NCI-H146 treated with DMSO at 0.1 percent for 48 hours (cell line): ENCODE data around the gene PLA2G3.

Experiments
- DNase-seq: peaks from one replicate; lab custom pipeline; 2025; ENCODE audit not compliant: unreplicated experiment; lab: John Stamatoyannopoulos, UW

The PLA2G3 gene

GRCh38 chr22:31148488-31148887 is 8.2 kb upstream of the PLA2G3 start:
- DNase-seq, result no peak

DNA sequence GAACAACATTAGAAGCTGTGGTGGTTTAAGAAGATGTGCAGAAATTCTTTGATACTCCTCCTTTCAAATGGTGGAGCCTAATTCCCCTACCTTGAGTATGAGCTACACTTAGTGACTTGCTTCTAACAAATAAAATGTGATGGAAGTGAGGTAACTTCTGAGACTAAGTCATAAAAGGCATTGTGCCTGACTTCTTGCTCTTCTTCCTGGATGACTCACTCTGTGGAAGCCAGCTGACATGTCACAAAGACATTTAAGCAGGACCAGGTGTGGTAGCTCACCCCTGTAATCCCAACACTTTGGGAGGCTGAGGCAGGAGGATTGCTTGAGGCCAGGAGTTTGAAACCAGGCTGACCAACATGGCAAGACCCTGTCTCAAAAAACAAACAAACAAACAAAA is 3.9 kb upstream of the PLA2G3 start:
- no peak for DNase-seq

DNA sequence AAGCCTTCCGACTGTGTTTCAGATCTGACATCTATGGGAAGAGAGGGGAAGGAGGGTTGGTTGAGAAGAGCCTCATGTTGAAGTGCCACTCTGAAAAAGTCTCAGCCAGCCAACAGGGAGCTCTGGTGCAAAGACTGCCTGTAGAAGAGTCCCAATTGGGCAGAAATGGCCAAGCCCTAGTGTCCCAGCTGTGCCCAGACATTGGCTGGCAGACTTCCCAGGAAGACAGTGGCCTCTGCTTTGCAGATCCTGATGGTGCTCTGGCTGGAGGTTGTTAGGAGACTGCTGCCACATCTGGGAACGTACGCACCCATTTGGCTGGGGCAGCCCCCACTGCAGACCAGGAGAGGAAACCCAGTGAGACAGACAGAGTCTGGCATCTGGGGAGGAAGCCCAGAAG is 3.2 kb upstream of the PLA2G3 start:
- DNase-seq, result no peak

DNA sequence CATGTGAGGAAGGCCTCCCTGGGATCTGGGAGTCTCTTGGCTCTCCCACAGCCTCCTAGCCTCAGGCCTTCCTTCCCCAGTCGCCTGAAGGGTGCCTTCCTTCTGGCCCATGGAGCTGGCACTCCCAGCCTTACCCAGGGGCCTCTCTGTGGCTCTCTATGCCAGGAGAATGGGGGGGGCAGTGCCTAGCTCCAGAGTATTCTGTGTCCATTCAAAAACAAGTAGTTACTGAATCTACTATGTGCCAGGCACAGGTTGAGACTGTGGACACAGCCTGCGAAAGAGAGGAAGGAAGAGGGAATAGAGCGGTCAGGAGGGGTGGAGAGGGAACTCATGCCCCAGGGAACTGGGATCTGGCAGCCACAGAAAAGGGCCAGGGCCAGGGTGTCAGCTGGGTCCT is 2.7 kb upstream of the PLA2G3 start:
- no peak for DNase-seq

DNA sequence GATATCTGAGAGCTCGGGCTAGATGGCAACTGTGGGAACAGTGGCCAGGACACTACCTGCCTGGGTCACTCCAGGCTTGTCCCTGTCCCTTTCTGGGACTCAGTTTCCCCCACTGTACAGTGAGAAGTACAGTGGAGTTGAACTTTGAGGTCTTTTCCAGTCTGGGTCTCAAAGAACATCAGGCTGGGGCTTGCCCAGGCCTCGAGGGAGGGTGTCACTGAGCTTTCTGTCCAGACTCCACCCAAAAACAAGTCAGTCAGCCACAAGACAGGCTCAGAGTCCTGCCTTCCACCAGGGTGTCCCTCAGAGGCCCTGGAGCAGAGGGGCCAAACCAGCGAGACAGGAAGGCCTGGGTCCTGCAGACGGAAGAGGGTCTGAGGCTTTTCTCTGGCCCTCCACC is 2.0 kb upstream of the PLA2G3 start:
- no peak for DNase-seq

- no peak for DNase-seq
Measured at GRCh38 chr22:31141551-31141950, 1.2 kb upstream of the PLA2G3 start.

- no peak for DNase-seq
Measured at GRCh38 chr22:31140746-31141145, 438 bp upstream of the PLA2G3 start.

- DNase-seq, result no peak
Measured at GRCh38 chr22:31139066-31139465, 1.2 kb downstream of the PLA2G3 start.

- no peak for DNase-seq
Measured at GRCh38 chr22:31138126-31138525, 2.2 kb downstream of the PLA2G3 start.

DNA sequence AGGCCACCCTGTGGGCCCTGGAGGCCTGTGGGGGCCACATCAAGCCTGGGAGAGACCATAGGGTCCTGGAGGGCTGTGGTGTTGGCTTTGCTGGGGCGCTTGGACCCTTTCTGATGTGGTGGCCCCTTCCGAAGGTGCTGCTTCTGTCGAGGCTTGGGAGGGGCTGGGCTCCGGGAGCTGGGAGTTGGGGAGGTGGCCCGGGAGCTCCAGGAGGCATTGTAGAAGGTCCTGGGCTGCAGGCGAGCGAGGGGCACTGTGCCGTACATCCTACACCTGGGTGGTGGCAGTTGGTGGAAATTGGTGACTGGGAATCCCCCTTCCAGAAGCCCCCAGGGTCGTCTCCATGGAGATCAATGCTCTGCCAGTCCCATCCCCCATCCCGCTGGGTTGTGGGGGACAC is 2.6 kb downstream of the PLA2G3 start:
- no peak for DNase-seq

DNA sequence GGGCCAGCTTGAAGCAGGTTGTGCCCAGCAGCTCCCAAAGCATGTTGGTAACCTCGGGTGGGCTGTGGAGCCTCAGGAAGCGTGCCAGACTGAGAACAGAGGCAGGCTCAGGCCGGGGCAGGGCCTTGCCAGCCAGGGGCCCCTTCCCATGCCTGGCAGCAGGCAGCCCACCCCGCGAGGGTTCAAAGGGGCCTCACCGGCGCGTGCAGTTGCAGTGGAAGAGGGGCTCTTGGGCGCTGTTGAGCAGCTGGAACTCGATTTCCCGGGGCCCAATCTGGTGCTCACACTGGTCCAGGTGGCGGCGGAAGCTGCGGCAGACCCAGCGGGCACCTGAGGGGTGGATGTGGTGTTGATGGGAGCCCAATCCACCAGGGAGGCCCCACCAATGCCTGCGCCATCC is 3.6 kb downstream of the PLA2G3 start:
- no peak for DNase-seq

GRCh38 chr22:31136155-31136554 is 4.2 kb downstream of the PLA2G3 start:
- DNase-seq, result no peak

- DNase-seq, result no peak
Measured at GRCh38 chr22:31135706-31136105, 4.6 kb downstream of the PLA2G3 start.

- no peak for DNase-seq
Measured at GRCh38 chr22:31134688-31135087, 5.6 kb downstream of the PLA2G3 start.

DNA sequence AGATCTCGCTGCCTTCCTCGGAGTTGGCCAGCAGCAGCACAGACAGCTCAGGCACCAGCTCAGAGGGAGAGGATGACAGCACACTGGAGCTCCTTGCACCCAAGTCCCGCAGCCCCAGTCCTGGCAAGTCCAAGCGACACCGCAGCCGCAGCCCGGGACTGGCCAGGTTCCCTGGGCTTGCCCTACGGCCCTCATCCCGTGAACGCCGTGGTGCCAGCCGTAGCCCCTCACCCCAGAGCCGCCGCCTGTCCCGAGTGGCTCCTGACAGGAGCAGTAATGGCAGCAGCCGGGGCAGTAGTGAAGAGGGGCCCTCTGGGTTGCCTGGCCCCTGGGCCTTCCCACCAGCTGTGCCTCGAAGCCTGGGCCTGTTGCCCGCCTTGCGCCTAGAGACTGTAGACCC is 6.4 kb downstream of the PLA2G3 start:
- no peak for DNase-seq

DNA sequence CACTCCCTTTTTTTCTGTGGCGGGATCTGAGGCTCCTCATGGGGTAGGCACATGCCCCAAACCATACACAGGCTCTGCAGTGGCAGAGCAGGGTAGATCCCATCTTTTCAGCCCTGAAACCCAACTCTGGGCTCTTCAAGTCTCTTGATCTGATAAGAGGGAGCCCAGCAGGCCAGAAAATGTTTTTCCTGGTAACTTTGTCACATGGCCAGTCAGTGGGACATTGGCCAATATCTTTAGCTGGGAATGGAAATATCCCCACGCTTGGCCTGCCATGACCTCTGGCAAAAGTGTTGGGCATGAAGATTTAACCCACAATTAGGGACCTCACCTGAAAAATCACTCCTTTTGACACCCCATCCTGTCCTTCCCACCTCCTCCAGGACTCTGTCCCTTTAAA is 9.4 kb downstream of the PLA2G3 start:
- no peak for DNase-seq

- DNase-seq, result no peak
Measured at GRCh38 chr22:31128156-31128555, 12.2 kb downstream of the PLA2G3 start.

DNA sequence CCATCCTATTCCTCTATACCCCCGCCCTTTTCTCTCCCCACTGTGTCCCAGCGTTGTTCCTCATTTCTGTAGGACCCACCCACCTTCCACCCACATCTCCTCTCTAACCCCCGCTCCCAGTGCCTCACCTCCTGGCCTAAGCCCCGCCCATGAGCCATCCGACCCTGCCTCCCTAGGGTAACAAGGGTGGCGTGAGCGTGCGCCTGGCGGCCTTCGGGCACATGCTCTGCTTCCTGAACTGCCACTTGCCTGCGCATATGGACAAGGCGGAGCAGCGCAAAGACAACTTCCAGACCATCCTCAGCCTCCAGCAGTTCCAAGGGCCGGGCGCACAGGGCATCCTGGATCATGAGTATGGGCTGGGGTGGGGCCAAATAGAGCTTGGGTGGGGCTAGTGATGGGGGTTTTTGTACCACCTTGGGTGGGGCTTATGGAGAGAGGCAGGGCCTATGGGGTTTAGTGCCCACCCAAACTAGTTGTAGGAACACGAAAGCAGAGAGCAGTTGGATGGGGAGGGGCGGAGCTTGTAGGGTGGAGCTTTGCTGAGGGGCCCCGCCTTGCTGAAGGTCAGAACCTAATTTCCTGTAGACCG is 13.0 kb downstream of the PLA2G3 start:
- no peak for DNase-seq

DNA sequence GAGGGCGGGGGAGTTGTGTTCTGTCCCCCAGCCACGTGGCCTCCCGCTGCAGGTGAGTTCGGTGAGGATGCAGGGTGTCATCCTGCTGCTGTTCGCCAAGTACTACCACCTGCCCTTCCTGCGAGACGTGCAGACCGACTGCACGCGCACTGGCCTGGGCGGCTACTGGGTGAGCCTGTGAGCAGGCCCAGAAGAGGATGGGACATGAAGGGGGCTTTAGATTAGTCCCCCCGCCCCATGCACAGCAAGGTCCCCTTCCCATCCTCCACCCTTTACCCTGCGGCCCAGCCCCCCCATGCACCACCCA is 13.5 kb downstream of the PLA2G3 start:
- no peak for DNase-seq

GRCh38 chr22:31126128-31126868 is 14.0 kb downstream of the PLA2G3 start:
- no peak for DNase-seq

GRCh38 chr22:31125521-31126117 is 14.7 kb downstream of the PLA2G3 start:
- no peak for DNase-seq

GRCh38 chr22:31124811-31125465 is 15.4 kb downstream of the PLA2G3 start:
- no peak for DNase-seq
